Fibroblast of pulmonary artery (primary cell): ENCODE data around the gene C1QTNF3.
A peak's percentile ranks its signal among the peaks of the same experiment; 100 is the strongest.
"Not testable (repeated sequence)": the region's sequence is repeated elsewhere in the genome, so short reads cannot be mapped to it uniquely, and the experiment has no call there.

Source experiments
- DNase-seq: peaks from one replicate; pipeline ENCODE4 v3.0.0-alpha.2; 2010; ENCODE audit warnings: low read depth
- H3K4me3 ChIP-seq: replicated peaks from 2 replicates; pipeline ENCODE4 v1.5.1; 2011; ENCODE audit warnings: low read depth, mild to moderate bottlenecking, control low read depth, low read length, moderate library complexity
- CTCF ChIP-seq: IDR thresholded peaks from 2 replicates; pipeline ENCODE4 v1.5.1; 2011; ENCODE audit warnings: mild to moderate bottlenecking, control low read depth, low read length, inconsistent platforms; ENCODE audit errors: missing control alignments

C1QTNF3 gene

GRCh38 chr5:34043099-34043876 is at the start of gene C1QTNF3:
Gene C1QTNF3 (minus strand): TSS chr5:34043213. CDS start chr5:34043125, 88 bp downstream.
- no peak for DNase-seq
- no peak within 1 kb of the TSS for H3K4me3 ChIP-seq
- no peak for TF ChIP-seq CTCF

- H3K4me3 ChIP-seq, DNase-seq: not testable (repeated sequence)
Measured at GRCh38 chr5:34091039-34091438, 48.0 kb upstream of the C1QTNF3 start.

- not testable (repeated sequence) for DNase-seq, H3K4me3 ChIP-seq
Measured at GRCh38 chr5:34089802-34090201, 46.8 kb upstream of the C1QTNF3 start.

GRCh38 chr5:34087728-34088127 is 44.7 kb upstream of the C1QTNF3 start:
- not testable (repeated sequence) for DNase-seq

GRCh38 chr5:34083898-34084297 is 40.9 kb upstream of the C1QTNF3 start:
- not testable (repeated sequence) for H3K4me3 ChIP-seq, DNase-seq

More at GRCh38 chr5:34087728-34088127, 44.7 kb upstream of the C1QTNF3 start:
- not testable (repeated sequence) for H3K4me3 ChIP-seq

GRCh38 chr5:34079505-34079904 is 36.5 kb upstream of the C1QTNF3 start:
- not testable (repeated sequence) for DNase-seq, H3K4me3 ChIP-seq

GRCh38 chr5:34077636-34078035 is 34.6 kb upstream of the C1QTNF3 start:
- not testable (repeated sequence) for DNase-seq, H3K4me3 ChIP-seq

GRCh38 chr5:34076719-34077364 is 33.8 kb upstream of the C1QTNF3 start:
- H3K4me3 ChIP-seq = not testable (repeated sequence)
- peak; percentile 16 for DNase-seq

GRCh38 chr5:34074472-34074871 is 31.5 kb upstream of the C1QTNF3 start:
- not testable (repeated sequence) for DNase-seq

GRCh38 chr5:34074071-34074470 is 31.1 kb upstream of the C1QTNF3 start:
- DNase-seq = not testable (repeated sequence)

More at GRCh38 chr5:34074472-34074871, 31.5 kb upstream of the C1QTNF3 start:
- not testable (repeated sequence) for H3K4me3 ChIP-seq

GRCh38 chr5:34070626-34071025 is 27.6 kb upstream of the C1QTNF3 start:
- not testable (repeated sequence) for H3K4me3 ChIP-seq, DNase-seq

More at GRCh38 chr5:34074071-34074470, 31.1 kb upstream of the C1QTNF3 start:
- not testable (repeated sequence) for H3K4me3 ChIP-seq

- H3K4me3 ChIP-seq = no peak overlapping the region
- DNase-seq = no peak
- TF ChIP-seq CTCF = no peak
Measured at GRCh38 chr5:34064656-34065055, 21.6 kb upstream of the C1QTNF3 start.
